ENCODE measurements around the gene ZNF488.

Gene ZNF488

GRCh38 chr10:47403446-47404318 is 19.6 kb upstream of the ZNF488 start:
- no peak for TF ChIP-seq CTCF (IDR thresholded peaks at IDR 0.05; ENCODE audit: low read depth, low read length)
- H3K4me3 ChIP-seq (ENCODE audit: low read depth, low read length) = no peak overlapping the region

GRCh38 chr10:47402641-47403301 is 18.7 kb upstream of the ZNF488 start:
- no peak for TF ChIP-seq CTCF (IDR thresholded peaks at IDR 0.05; ENCODE audit: low read depth, low read length)
- no peak overlapping the region for H3K4me3 ChIP-seq (ENCODE audit: low read depth, low read length)

- no peak for TF ChIP-seq CTCF (IDR thresholded peaks at IDR 0.05; ENCODE audit: low read depth, low read length)
- no peak overlapping the region for H3K4me3 ChIP-seq (ENCODE audit: low read depth, low read length)
These were observed 18.0 kb upstream of the ZNF488 start for GRCh38 chr10:47401874-47402640.

GRCh38 chr10:47401210-47401609 is 17.1 kb upstream of the ZNF488 start:
- no peak for TF ChIP-seq CTCF (IDR thresholded peaks at IDR 0.05; ENCODE audit: low read depth, low read length)

GRCh38 chr10:47400786-47401185 is 16.7 kb upstream of the ZNF488 start:
- no peak overlapping the region for H3K4me3 ChIP-seq (ENCODE audit: low read depth, low read length)
- no peak for TF ChIP-seq CTCF (IDR thresholded peaks at IDR 0.05; ENCODE audit: low read depth, low read length)

More at GRCh38 chr10:47401210-47401609, 17.1 kb upstream of the ZNF488 start:
- H3K4me3 ChIP-seq (ENCODE audit: low read depth, low read length) = no peak overlapping the region

GRCh38 chr10:47400251-47400650 is 16.2 kb upstream of the ZNF488 start:
- no peak for TF ChIP-seq CTCF (IDR thresholded peaks at IDR 0.05; ENCODE audit: low read depth, low read length)
- H3K4me3 ChIP-seq (ENCODE audit: low read depth, low read length) = no peak overlapping the region
